NCI-H1694 treated with DMSO at 0.1 percent for 48 hours (cell line): ENCODE results near the gene SOWAHA.
"Not testable (repeated sequence)": the region's sequence is repeated elsewhere in the genome, so short reads cannot be mapped to it uniquely, and the experiment has no call there.

ENCODE experiments used
- DNase-seq: peaks from one replicate; lab custom pipeline; 2025; lab: John Stamatoyannopoulos, UW

The SOWAHA gene

DNA sequence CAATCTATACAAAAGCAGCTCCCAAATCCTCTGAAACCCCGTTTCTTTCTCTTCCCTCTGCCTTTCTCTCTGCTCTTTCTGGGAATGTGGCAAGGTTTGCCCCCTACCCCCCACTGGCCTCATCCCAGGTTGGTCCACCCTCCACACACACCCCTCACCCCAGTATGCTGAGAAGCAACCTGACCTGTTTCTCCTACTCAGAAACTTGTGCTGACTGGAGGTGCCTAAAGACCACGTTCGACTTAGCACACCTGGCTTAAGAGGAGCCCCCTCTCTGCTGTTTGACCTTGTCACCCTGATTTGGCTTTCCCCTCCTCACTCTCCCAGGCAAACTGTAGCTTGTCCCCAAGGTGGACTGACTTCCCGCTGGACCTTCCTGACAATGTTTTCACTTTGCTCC lies 35.0 kb upstream of the SOWAHA start:
- DNase-seq = no peak

DNA sequence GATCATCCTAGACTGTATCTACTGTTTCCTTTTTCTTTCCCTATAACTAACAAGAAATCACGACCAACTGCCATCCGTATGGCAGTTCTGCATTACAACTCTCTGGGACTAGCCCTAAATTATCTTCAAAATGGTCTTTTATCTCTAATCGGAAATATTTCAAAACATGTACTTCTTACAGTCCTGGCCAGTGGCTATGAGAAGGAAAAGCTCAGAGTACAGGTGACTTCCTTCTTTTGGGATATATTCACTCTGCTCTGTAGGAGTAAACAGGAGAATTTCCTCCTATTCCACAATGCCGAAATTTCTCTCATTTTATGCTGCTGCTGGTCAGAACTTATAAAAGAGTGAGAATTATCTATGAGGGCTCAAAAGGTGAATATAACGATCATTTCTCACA lies 34.2 kb upstream of the SOWAHA start:
- no peak for DNase-seq

DNA sequence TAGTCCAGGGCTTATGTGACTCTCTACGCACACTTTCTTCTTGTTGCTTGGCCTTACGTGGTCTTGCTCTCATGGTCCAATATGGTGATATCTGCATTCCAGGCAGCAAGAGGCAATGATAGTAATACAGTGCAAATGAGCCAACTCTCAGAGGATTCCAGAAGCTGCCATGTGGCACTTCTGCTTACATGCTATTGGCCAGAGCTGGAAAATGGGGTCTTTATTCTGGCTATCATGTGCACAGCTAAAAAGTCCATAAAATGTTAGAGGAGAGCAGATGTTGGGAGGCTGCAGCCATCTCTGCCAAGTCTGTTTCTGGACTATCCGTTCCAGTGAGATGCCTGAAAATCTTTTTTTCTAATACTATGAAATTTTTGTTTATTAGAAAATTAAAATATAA lies 33.1 kb upstream of the SOWAHA start:
- no peak for DNase-seq

DNA sequence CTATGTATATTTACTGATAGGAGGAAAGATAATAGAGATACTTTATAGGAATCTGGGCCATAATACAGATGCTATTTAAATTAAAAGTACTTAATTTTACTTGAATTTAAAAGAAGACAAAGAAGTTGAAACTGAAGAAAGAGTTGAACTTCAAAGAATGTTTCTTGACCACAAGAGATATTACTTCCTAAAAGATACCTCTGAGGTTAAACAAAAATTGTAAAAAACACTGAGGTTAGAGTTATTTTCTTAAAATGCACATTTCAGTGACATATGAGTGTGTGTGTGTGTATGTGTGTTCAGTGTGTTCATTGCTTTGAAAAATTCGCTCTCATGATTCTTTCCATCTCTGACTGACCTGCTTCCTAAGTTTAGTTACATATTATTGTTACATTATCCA lies 32.5 kb upstream of the SOWAHA start:
- DNase-seq = no peak

DNA sequence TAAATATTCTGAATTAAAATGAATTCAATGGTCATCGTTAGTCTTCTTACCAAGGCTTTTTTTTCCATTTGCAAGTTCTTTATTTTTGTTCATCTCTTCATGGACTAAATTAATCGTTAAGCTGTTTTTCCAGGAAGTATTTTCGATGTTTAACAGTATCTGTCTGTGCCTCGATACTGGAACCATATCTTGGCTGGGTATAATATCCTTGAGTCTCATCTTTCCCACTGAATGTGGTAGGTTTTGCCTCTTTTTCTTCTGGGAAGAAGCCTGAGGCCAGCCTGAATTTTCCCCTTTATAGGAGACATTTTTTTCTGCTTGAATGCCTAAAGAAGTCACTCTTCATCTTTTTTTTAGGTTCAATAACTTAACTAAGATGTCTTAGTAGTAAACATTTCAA lies 32.1 kb upstream of the SOWAHA start:
- DNase-seq = no peak

DNA sequence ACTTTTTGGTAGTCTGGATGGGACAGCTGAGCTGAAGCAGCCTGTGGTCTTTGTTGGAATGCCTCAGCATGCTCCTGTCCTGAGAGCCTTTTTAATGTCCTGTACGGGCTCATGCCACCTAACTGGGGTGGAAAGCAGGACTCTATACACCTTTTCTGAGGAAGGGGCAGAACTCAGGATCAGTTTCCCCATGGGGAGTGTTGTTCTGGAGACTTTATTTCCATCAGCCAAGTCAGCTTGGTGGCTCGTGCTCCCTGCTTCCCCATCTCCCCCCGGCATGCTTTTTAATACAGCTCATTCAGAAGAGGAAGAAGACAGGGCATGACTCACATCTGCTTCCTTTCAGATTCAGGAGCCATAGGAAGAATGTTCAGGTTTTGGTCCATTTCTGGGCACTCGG lies 31.0 kb upstream of the SOWAHA start:
- no peak for DNase-seq

DNA sequence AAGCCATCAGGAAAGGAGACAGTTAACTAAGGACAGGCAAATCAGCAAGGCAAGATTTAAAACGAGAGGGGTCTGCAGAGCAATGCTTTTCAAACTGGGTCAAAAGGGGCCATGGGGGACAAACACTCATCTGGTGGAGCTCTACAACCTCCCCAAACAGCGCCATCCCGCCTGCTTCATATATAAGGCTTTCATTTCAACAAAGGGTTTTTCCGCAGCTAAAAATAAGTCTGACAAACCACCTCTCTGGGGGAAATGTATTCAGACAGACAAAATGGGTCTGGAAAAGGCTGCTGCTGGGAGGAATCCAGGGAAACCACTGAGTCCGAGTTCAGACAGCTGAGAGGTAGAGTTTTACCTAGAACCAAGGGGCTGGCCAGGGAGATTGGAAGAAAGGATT lies 27.7 kb upstream of the SOWAHA start:
- DNase-seq = no peak

DNA sequence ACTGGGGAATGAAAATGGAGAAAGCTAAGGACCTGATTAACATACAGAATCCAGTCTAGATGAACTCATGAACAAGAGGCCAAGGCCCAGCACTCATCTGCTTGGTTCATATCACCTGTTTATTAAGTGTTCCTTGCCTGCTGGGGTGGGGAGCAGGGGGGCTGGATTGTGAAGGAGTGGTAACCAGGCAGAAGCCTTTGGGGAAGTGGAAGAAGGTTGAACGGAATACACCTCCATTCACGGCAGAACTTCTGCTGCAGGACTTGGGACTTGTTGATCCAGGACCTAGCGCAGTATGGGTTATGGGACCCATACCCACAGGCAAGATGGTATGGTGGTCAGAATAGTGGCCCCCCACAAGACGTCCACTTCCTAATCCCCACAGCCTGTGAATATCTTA lies 27.2 kb upstream of the SOWAHA start:
- no peak for DNase-seq

DNA sequence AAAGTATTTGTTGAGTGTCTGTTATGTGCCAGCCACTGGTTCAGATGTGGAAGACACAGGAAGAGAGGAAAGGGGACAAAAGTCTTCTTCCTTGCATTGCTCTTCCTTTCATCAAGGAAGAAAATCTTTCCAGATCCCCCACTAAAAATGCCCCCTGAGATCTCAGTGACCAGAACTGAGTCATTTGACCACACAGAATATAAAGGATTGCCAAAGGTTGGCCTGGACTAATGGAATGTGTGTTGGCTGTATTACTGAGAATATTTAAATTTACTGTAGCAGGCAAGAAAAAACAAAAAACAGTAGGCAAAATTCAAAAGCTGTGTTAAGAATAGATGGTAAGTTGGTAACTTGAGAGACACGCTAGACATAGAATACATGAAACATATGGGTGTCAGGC lies 26.0 kb upstream of the SOWAHA start:
- DNase-seq = no peak

DNA sequence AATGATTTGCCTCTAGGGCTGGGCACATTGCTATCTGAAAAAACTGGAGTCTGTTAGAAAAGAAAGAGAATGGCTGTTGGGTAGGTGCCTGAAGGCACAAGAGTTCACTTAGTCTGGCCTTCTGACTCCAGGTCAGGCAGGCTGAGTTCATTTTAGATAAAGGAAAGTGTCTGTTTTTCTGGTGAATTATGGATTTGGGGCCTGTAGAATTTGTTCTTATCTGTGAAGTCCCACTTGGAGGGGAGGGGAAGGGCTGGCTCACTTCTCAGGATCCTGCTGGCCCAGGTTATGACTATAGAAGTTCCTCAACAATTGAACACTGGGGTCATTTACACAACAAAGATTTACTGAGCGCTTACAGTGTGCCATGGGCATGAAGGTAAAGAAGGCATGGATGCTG lies 24.6 kb upstream of the SOWAHA start:
- no peak for DNase-seq

DNA sequence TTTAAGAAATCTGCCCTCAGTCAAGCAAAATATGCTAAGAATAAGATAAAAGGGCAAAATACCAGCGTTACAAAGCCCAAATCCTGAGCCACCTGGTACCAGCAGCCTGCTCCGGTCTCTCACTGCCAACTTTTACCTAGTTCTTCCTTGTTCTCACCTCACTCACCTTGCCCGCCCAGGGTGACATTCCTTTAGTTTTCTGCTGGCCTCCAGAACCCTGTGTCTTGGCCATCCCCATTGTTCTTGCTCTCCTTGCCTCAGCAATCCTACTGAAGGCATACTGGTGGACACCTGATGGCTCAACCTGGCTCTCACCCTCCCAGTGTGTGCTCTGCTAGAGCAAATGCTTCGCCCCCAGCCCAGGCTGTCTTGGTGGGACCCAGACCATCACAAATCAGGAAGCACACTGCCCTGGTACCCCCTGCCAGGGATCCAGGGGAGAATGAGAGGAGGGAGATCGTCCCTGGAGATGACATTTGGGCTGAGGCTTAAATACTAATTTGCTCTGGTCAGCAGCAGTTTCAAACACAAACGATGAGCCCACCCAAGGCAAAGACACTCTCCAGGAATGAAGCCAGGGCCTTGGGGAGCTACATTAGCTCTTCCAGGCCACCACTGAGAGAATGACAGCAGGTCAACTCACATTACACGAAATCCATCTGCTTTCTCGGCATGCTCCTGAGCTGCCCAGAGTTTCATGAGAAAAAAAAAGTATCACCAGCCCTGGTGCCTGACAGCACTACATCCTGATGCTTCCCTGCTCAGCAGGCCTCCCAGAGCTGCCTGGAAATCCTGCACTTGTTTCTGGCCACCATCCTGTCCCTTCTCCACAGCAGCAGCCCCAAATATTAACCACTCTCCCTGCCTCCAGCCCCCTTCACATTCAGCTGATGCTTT lies 23.9 kb upstream of the SOWAHA start:
- DNase-seq = no peak

DNA sequence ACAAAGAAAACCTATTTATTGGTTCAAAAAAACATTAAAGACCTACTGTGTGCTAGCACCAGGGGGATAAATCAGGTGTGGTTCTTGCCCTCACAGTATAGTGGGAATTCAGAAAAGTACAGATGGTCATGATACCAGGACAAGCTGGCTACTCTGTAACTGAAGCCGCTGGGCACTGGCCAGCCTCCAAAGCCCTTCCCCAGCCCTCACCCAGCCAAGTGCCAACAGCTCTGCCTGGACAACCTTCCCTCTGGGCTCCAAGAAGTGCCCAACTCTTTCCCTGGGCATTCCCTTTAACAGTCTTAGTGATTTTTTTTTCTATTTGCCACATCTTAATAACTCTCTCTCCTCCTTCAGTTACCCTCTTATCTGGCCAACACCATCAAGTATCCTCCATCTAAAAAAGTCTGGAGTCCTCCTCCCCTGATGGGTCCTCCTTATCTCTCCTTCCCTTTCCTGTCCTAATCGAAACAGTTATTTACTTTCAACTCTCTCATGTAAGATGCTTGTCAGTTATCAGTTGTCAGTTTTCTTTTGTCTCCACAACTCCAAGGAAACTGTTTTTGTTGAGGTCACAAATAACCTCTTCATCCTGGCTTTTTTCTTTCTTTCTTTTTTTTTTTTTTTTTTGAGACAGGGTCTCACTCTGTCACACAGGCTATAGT lies 22.8 kb upstream of the SOWAHA start:
- DNase-seq = no peak

DNA sequence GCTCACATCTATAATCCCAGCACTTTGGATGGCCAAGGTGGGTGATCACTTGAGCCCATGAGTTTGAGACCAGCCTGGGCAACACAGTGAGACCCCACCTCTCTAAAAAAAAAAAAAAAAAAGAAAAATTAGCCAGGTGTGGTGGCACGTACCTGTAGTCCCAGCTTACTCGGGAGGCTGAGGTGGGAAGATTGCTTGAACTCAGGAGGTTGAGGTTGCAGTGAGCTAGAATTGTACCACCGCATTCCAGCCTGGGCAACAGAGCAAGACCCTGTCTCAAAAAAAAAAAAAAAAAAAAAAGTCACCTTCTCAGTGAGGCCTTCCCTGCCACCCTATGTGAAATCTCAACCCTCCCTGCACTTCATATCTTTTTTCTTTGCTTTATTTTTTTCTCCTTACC lies 22.1 kb upstream of the SOWAHA start:
- no peak for DNase-seq

DNA sequence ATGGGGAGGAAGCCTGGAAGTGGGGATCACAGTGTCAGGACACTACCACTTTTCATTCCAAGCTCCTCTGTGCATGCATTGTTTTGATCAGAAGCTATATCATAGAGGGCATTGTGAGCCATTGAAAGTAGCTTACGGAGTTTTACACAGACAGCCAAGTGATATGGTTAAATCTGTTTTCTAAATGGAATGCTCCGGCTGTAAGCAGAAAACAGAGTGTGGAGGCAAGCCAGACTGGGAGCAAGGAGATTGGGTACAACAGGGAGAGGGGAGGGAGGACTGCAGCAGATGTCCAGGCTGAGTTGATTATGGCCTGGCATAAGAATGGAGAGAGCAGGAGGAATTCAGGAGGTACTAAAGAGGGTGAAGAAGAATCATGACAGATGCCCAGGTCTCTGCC lies 15.5 kb upstream of the SOWAHA start:
- no peak for DNase-seq

DNA sequence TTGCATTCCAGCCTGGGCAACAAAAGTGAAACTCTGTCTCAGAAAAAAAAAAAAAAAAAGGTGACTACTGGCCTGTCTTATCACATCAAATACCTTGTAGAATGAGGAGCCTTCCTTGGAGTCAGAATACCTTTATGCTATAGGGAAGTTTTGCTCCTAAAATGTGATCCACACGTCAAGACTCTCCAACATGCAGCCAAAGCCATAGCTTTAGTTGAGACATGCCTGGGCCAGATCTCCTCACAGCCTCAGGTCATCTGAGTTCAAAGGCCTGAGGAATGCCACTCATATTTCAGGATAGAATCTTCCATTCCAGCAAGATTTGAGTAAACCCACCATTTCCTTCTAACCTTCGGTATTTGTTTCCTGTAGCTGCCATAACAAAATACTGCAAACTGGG lies 13.7 kb upstream of the SOWAHA start:
- DNase-seq = no peak

DNA sequence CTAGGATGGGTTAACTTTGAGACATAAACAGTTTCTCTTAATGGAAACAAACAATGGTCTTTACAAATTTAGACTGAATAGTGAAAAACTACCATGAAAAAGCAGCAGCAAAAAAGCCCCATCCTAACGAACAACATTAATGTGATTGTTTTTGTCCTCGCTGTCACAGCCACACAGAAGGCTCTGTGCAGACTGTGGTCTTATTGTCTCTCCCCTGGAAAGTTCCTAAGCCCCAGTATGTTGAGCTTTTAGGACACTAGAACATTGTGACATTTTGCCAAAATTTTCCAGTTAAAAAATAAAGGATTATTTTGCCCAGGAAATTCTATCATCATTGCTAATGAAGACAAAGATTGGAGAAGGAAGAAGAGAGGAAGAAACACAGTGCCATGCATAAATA lies 12.6 kb upstream of the SOWAHA start:
- no peak for DNase-seq

DNA sequence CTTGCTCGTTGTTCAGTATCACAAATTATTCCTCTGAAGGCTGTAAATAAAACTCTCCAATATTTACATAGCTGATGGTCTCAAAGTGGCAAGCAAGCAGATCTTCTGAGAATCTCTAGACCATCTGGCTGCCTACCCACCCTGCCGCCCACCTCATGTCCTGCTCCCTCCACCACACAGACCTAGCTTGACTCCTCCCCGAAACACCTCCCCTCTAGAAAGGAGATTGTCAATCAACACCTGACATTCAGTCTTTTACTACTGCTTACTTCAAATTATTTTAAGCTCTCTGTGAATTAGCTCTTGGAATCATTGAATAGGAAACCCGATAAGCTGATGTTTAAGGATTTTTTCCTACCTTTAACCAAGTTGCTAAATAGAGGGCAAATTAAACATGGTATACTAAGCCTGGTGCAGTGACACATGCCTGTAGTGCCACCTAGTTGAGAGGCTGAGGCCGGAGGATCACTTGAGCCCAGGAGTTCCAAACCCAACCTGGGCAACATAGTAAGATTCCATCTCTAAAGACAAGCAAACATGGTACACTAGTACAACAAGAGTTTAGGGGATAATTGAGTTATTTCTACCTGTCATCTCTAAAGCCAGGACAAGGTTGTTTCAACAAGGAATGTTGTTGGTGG lies 10.9 kb upstream of the SOWAHA start:
- DNase-seq = no peak

DNA sequence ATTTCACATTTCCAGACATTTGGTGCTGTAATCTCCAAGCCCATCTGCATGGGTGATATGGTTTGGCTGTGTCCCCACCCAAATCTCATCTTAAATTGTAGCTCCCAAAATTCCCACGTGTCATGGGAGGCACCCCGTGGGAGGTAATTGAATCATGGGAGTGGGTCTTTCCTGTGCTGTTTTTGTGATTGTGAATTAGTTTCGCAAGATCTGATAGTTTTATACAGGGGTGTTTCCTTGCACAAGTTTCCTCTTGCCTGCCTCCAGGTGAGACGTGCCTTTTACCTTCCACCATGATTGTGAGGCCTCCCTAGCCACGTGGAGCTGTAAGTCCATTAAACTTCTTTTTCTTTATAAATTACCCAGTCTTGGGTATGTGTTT lies 10.4 kb upstream of the SOWAHA start:
- DNase-seq = not testable (repeated sequence)

DNA sequence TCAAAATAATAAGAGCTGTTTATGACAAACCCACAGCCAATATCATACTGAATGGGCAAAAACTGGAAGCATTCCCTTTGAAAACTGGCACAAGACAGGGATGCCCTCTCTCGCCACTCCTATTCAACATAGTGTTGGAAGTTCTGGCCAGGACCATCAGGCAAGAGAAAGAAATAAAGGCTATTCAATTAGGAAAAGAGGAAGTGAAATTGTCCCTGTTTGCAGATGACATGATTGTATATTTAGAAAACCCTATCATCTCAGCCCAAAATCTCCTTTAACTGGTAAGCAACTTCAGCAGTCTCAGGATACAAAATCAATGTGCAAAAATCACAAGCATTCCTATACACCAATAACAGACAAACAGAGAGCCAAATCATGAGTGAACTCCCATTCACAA lies 8.9 kb upstream of the SOWAHA start:
- not testable (repeated sequence) for DNase-seq

DNA sequence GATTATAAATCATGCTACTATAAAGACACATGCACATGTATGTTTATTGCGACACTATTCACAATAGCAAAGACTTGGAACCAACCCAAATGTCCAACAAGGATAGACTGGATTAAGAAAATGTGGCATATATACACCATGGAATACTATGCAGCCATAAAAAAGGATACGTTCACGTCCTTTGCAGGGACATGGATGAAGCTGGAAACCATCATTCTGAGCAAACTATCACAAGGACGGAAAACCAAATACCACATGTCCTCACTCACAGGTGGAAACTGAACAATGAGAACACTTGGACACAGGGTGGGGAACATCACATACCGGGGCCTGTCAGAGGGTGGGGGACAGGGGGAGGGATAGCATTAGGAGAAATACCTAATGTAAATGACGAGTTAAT lies 7.2 kb upstream of the SOWAHA start:
- DNase-seq = not testable (repeated sequence)

DNA sequence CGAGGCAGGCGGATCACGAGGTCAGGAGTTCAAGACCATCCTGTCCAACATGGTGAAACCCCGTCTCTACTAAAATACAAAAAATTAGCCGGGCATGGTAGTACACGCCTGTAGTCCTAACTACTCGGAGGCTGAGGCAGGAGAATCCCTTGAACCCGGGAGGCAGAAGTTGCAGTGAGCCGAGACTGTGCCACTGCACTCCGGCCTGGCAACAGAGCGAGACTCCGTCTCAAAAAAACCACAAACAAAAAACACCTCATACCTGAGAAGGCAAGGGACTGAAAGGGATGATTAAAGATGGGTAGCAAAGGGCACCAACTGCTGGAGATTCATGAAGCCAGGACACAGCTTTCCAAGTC lies 6.3 kb upstream of the SOWAHA start:
- not testable (repeated sequence) for DNase-seq

DNA sequence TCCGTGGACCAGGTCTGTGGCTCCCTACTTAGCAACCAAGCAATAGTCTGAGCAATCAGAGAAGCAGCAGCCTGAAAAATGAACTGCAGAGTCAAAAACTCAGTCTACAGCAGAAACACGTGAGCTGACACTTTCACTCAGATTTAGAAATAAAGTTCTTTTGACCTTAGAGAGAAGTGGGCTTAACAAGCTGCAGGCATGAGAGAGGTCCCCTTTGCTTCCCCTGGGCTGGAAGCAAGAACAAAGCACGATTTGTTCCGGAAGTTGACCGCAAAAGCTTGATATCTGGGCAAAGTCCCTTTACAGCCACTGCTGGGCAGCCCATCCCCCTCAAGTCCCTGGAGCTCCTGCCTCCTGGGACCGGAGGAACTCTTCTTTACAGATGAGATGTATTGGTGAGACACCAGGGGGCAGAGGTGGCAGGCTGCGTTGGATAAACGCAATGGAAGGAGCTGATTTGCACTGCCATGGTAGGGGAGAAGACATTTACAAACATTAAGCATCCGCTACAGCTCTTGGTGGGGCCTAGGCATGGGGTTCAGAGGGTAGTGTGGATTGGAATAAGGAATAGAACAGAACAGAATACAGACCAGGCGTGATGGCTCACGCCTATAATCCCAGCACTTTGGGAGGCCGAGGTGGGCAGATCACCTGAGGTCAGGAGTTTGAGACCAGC lies 5.8 kb upstream of the SOWAHA start:
- DNase-seq = no peak

DNA sequence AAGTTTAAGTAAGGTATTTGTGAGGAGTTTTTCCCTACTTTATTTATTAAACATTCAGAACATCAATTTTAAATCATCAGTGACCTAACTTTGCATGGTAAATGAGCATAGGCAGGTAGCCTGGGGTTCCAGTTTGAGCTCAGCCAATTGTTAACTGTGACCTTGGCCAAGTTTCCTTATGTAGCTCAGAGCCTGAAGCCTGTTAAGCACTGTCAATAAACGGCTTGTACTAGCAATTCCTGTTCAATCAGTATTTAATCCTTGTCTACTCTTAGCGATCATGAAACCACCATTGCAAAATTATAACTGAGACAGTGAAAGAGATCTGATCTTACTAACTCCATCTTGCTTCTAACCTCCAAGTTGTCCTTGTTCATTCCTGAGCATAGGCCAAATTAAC lies 4.7 kb upstream of the SOWAHA start:
- DNase-seq = no peak
